HS-5 (cell line): ENCODE measurements around the gene USP44.

Experiments used
- DNase-seq: peaks from one replicate; pipeline ENCODE4 v3.0.0-alpha.2; 2012; ENCODE audit warnings: low read depth

USP44 gene

GRCh38 chr12:95548539-95549391, 2.5 kb downstream of the USP44 start:
- DNase-seq: no peak

- DNase-seq: no peak
Observed at GRCh38 chr12:95548056-95548538, 3.2 kb downstream of the USP44 start.

DNA sequence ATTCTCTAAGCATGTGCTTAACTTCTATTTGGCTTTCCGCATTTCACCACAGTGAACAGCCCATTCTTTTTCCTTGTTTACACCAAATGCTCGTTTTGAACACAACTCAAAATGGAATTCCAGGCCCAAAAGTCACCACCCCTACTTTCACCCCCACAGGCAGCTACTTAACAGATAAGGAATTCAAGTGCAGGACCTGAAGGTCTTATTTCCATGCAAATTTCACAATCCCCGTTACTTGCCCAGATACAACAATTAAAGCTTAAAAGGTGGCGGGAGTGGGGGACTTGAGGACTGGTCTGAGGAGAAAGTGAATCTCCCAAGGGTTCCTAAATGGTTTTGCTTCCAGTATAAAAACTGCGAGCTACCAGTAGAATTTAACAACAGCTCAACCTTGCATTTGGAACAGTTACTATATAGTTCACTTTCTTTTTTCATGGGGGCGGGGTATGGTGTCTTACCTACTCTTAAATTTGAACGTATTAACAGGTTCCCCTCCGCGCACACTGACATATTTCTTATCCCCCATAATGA, 3.7 kb downstream of the USP44 start:
- DNase-seq: no peak

DNA sequence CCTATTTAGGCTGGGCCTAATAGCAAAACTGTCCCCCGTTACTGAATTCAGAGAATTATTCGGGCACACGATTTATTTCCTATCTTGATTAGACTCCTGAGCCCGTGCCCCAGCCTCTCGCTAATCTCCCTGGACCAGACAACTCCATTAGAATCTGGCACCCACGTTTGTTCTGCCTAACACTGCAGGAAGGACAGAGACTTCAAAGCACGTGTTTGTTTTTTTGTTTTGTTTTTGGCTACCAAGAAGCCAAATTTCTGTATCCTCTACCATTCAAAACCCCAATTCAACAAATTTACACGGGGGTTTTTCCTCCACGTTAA, 4.8 kb downstream of the USP44 start:
- no peak for DNase-seq

GRCh38 chr12:95545731-95546490, 5.4 kb downstream of the USP44 start:
- DNase-seq: no peak

GRCh38 chr12:95545303-95545702, 6.0 kb downstream of the USP44 start:
- no peak for DNase-seq

DNA sequence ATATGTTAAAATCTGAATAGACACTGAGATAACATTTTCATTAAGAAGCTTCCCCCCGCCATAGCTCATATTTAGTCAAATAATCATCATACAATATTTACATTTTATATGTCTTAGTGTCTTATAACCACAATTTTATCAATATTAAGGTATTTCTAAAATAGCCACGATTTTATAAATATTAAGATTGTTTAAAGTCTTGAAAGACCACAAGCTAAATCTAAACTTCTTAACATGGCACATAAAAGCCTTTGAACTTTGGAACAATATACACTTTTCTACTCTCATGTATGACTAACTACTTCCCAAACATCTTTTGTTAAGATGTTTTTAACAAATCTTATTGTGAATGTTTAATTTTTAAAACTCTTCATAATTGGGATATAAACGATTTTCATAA, 6.5 kb downstream of the USP44 start:
- DNase-seq: no peak

DNA sequence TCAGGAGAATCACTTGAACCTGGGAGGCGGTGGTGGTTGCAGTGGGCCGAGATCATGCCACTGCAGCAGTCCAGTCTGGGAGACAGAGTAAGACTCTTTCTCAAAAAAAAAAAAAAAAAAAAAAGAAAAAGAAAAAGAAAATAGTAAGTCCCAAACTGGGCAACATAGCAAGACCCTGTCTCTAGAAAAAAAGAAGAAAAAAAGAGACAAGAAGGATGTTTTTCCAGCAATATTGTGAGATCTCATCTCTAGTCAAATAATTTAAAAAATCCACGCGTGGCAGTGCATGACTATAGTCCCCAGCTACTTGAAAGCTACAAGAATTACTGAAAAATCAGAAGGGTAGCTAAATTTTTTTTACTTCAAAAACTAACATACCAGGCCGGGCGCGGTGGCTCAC, 8.0 kb downstream of the USP44 start:
- DNase-seq: no peak

- DNase-seq: no peak
Observed at GRCh38 chr12:95541436-95541835, 9.8 kb downstream of the USP44 start.

DNA sequence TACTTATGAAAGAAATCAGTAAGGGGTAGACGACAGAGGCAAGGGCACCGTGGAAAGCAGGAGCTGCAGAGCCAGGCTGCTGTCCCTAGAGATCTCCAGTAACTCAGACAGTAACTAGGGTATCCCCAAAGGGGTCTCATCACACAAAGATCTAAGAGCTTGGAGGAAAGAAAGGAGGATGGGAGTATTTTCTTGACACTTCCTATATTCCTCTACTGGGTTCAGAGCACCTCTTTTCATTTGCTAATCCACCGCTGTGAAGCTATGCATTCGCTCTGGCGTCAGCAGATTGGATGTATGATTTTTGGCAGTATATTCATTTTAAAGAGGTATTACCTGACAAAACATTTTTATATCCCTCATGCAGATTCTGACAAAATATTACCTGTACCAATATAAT, 12.6 kb downstream of the USP44 start:
- no peak for DNase-seq

DNA sequence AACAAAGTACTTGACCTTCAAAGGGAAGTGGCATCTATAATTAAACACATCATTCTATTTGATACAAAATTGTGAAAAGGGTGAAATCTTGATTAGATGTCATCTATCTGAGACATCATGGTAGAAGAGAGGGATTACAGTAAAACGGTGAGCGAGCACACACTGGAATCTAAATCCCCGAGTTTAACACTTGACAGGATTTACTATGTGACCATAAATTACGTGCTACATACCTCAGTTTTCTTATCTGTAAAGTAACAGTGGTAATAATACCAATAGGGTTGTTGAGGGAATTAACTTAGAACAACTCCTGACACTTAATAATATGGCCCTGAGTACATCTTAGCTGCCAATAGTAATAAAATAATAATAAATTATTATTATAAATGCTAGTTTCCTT, 13.3 kb downstream of the USP44 start:
- DNase-seq: no peak

DNA sequence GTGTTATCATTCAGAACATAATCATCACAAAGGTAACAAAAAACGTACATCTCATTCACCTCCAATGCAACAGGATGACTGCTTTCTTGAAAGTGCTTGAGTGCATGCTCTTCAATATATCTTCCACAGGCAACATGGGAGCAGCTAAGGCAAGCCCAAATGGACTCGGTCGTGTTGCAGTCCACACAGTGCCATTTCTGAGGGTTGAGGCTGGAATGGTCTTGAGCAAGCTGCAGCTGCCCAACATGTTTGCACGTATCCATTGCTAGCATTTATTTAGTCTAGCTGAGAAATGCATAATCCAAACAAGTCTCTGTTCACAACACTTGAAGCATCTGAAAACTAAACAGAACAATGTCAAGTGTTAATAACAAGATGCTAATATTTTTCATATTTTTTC, 17.3 kb downstream of the USP44 start:
- no peak for DNase-seq

GRCh38 chr12:95532851-95533250, 18.4 kb downstream of the USP44 start:
- DNase-seq: no peak

DNA sequence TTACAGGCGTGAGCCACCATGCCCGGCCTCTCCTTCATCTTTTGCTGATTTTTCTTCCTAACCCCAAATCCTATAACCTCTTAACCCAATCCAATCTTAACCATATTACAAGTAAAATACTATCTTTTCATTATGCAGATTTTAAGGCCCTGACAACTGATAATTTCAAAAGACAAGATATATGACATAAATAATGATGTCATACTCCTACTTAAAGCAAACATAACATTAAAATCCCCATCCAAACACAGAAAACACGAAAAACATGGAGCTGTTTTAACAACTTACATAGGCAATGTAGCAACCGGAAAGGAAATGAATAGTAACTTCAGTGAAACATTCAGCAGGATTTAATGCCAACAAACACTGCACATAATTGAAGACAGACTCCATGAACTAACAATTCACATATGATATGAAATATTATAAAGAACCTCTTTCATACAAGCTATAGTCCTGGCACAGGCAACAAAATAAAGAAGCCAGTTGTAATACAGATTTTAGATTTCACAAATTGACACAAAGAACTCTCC, 21.5 kb downstream of the USP44 start:
- DNase-seq: no peak

DNA sequence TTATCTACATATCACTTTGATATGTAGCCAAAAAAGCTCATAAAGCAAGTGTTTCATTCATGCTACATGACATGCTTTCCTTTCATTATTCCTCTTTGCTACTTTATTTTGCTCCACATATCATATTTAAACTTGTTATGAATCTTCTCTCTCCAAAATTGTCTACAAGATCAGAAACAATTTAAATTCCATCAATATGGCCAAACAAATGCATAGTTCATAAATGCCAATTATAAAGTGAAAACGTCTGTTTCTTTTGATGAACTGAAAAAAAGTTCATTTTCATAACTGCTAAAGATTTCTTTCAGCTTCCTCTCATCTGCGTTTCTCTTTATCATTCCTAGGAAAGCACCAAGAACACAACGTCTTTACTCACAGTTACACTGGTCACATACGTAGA, 22.8 kb downstream of the USP44 start:
- no peak for DNase-seq

GRCh38 chr12:95522692-95523091, 28.6 kb downstream of the USP44 start:
- no peak for DNase-seq

GRCh38 chr12:95520816-95521215, 30.5 kb downstream of the USP44 start:
- no peak for DNase-seq

GRCh38 chr12:95518944-95519343, 32.3 kb downstream of the USP44 start:
- DNase-seq: no peak

DNA sequence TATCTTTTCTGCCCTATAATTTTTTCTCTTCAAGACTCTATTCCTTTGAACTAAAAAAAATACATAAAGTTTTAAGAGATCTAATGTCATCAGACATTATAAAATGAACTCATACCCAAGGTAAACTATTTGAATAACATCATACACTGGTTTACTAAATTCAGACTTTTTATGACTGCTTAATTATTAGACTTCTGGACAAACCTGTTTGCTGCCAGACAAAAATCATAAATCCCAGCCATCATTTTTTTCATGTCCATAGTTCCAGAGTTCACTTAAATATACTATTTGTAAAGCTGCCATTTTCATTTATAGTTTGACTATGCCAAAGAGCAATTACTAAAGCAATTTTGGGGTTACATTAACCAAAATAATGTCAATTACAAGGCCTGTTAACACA, 34.0 kb downstream of the USP44 start:
- no peak for DNase-seq

DNA sequence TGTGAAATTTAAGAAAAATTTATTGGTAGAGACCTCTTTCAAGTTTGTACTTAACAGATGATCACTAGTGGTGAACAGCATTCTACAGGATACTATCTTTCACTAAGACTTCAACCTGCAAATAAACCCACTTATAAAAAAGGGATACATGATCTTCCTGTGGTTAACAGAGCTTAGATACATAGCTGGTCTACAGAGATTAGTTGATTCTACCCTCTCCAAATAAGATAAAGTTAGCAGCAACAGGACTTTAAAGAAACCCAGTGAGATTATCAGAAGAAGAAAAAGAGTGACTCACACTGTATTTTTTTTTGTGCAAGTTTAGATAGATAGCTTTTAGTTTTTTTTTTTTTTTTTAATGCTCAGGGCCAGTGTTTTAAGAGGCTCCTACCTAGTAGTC, 34.5 kb downstream of the USP44 start:
- no peak for DNase-seq

GRCh38 chr12:95515197-95515596, 36.1 kb downstream of the USP44 start:
- DNase-seq: no peak

DNA sequence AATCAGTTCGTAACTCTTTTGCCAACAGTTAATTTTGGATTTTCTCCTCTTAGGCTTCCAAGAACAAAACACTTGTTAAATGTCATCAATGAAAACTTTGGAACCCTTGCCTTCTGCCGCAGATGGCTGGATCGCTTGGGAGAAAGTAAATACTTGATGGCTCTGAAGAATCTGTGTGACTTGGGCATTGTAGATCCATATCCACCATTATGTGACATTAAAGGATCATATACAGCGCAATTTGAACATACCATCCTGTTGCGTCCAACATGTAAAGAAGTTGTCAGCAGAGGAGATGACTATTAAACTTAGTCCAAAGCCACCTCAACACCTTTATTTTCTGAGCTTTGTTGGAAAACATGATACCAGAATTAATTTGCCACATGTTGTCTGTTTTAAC, 37.7 kb downstream of the USP44 start:
- no peak for DNase-seq

GRCh38 chr12:95511977-95512376, 39.3 kb downstream of the USP44 start:
- no peak for DNase-seq
